ENCODE measurements around the gene MAGI1.

Gene MAGI1

GRCh38 chr3:65953881-65954733 lies 84.6 kb downstream of the MAGI1 start:
- TF ChIP-seq CTCF (IDR thresholded peaks at IDR 0.05; ENCODE audit: insufficient read depth, missing control alignments), result no peak
- DNase-seq (ENCODE audit: insufficient read length, low spot score), result no peak
- no peak for FAIRE-seq

GRCh38 chr3:65953301-65953812 lies 85.4 kb downstream of the MAGI1 start:
- no peak for TF ChIP-seq CTCF (IDR thresholded peaks at IDR 0.05; ENCODE audit: insufficient read depth, missing control alignments)
- DNase-seq (ENCODE audit: insufficient read length, low spot score) (no peak), FAIRE-seq (no peak)

GRCh38 chr3:65952842-65953241 lies 85.9 kb downstream of the MAGI1 start:
- no peak for TF ChIP-seq CTCF (IDR thresholded peaks at IDR 0.05; ENCODE audit: insufficient read depth, missing control alignments)
- DNase-seq (ENCODE audit: insufficient read length, low spot score) (no peak), FAIRE-seq (no peak)

- FAIRE-seq, result no peak
- DNase-seq (ENCODE audit: insufficient read length, low spot score), result no peak
- TF ChIP-seq CTCF (IDR thresholded peaks at IDR 0.05; ENCODE audit: insufficient read depth, missing control alignments), result no peak
Measured at GRCh38 chr3:65951836-65952505, 86.7 kb downstream of the MAGI1 start.

GRCh38 chr3:65950340-65951326 lies 88.1 kb downstream of the MAGI1 start:
- DNase-seq (ENCODE audit: insufficient read length, low spot score), result no peak
- no peak for FAIRE-seq
- TF ChIP-seq CTCF (IDR thresholded peaks at IDR 0.05; ENCODE audit: insufficient read depth, missing control alignments), result no peak

- no peak for TF ChIP-seq CTCF (IDR thresholded peaks at IDR 0.05; ENCODE audit: insufficient read depth, missing control alignments)
- DNase-seq (ENCODE audit: insufficient read length, low spot score) (no peak), FAIRE-seq (no peak)
Measured at GRCh38 chr3:65948841-65949573, 89.7 kb downstream of the MAGI1 start.

Data from D721Med (cell line).